Inflammatory macrophage treated with lipopolysaccharide for 1 hour (primary cell): ENCODE measurements around the gene JMJD1C.
A peak's percentile ranks its signal among the peaks of the same experiment; 100 is the strongest.
"Not testable (repeated sequence)": the region's sequence is repeated elsewhere in the genome, so short reads cannot be mapped to it uniquely, and the experiment has no call there.

Source experiments
- DNase-seq, 2 donors: peaks; one replicate each; pipeline ENCODE4 v3.0.0-alpha.2; 2020 to 2022

The JMJD1C gene

GRCh38 chr10:63255316-63255715 lies 210.5 kb downstream of the JMJD1C start:
- peak in 1 of 2 donors; percentile 40 for DNase-seq

GRCh38 chr10:63253040-63253439 lies 212.7 kb downstream of the JMJD1C start:
- DNase-seq, result no peak

- no peak for DNase-seq
These were observed 213.5 kb downstream of the JMJD1C start for GRCh38 chr10:63252095-63252762.

- DNase-seq, result no peak
These were observed 215.7 kb downstream of the JMJD1C start for GRCh38 chr10:63250032-63250431.

GRCh38 chr10:63247771-63248170 lies 218.0 kb downstream of the JMJD1C start:
- no peak for DNase-seq

- DNase-seq, result no peak
These were observed 219.4 kb downstream of the JMJD1C start for GRCh38 chr10:63246356-63246755.

- DNase-seq, result no peak
These were observed 223.9 kb downstream of the JMJD1C start for GRCh38 chr10:63241841-63242281.

- DNase-seq, result no peak
These were observed 225.0 kb downstream of the JMJD1C start for GRCh38 chr10:63240807-63241206.

GRCh38 chr10:63238501-63238900 lies 227.3 kb downstream of the JMJD1C start:
- no peak for DNase-seq

- DNase-seq, result no peak
These were observed 228.4 kb downstream of the JMJD1C start for GRCh38 chr10:63237396-63237795.

GRCh38 chr10:63236113-63236935 lies 229.5 kb downstream of the JMJD1C start:
- DNase-seq, result peak; percentile 74 to 85

GRCh38 chr10:63235136-63235535 lies 230.6 kb downstream of the JMJD1C start:
- DNase-seq, result not testable (repeated sequence)

- DNase-seq, result no peak
These were observed 236.6 kb downstream of the JMJD1C start for GRCh38 chr10:63229161-63229560.

- DNase-seq, result no peak
These were observed 237.5 kb downstream of the JMJD1C start for GRCh38 chr10:63228237-63228636.

GRCh38 chr10:63227207-63227895 lies 238.4 kb downstream of the JMJD1C start:
- DNase-seq, result no peak

- DNase-seq, result no peak
These were observed 241.5 kb downstream of the JMJD1C start for GRCh38 chr10:63224241-63224640.

GRCh38 chr10:63221950-63222349 lies 243.8 kb downstream of the JMJD1C start:
- no peak for DNase-seq

GRCh38 chr10:63219749-63220148 lies 246.0 kb downstream of the JMJD1C start:
- DNase-seq, result no peak

- peak; percentile 33 to 51 for DNase-seq
These were observed 248.6 kb downstream of the JMJD1C start for GRCh38 chr10:63217120-63217605.

- DNase-seq, result peak in 1 of 2 donors; percentile 34
These were observed 251.2 kb downstream of the JMJD1C start for GRCh38 chr10:63214571-63214970.

- DNase-seq, result no peak
These were observed 252.3 kb downstream of the JMJD1C start for GRCh38 chr10:63213489-63213888.

GRCh38 chr10:63210611-63211196 lies 255.1 kb downstream of the JMJD1C start:
- DNase-seq, result peak in 1 of 2 donors; percentile 14

- DNase-seq, result no peak
These were observed 256.1 kb downstream of the JMJD1C start for GRCh38 chr10:63209705-63210104.
